PC-3 (cell line): ENCODE measurements around the gene CASK. TPM values are rescaled to one million over a fixed set of nuclear protein-coding genes. Genes with fewer than 3 reads are reported as not detected.

Source experiments
- ATAC-seq: fragments of 200-7000 bp; cut with Tn5 transposase; 2 replicates; pipeline ENCODE4 v1.9.1; 2020; ENCODE audit warnings: mild to moderate bottlenecking, moderate library complexity
- BruUV-seq: library from RNA; stranded (reverse); fragments of 400-500 nt; replicated peaks from 2 replicates; lab custom pipeline; 2021; lab: Mats Ljungman, UMichigan
- CTCF ChIA-PET: fragments of 300-600 bp; sonication (Branson Sonifier 250); formaldehyde crosslinking; loops from one replicate; lab custom pipeline; 2022; ENCODE audit warnings: antibody characterized with exemption; lab: Charles Lee
- POLR2A ChIA-PET: fragments of 300-600 bp; sonication (Branson Sonifier 250); formaldehyde crosslinking; loops from one replicate; lab custom pipeline; 2022; ENCODE audit warnings: antibody characterized with exemption; ENCODE audit not compliant: unreplicated experiment; lab: Charles Lee
- DNase-seq: peaks from one replicate; pipeline ENCODE4 v3.0.0-alpha.2; 2015
- H2AFZ ChIP-seq: fragments of 300-600 bp; sonication (generic); 2 replicates; pipeline ENCODE4 v1.6.0; 2016; ENCODE audit warnings: antibody characterized with exemption, low read length
- H3F3A ChIP-seq: fragments of 300-600 bp; sonication (generic); one replicate; pipeline ENCODE4 v1.6.0; 2017; ENCODE audit warnings: antibody characterized with exemption, low read length, control low read depth, mild to moderate bottlenecking; ENCODE audit not compliant: unreplicated experiment
- H3K27ac ChIP-seq: fragments of 300-600 bp; sonication (generic); 2 replicates; pipeline ENCODE4 v1.5.1; 2016; ENCODE audit warnings: mild to moderate bottlenecking, low read length
- H3K27me3 ChIP-seq: fragments of 300-600 bp; sonication (generic); 2 replicates; pipeline ENCODE4 v1.6.1; 2016; ENCODE audit warnings: low read length, mixed read lengths
- H3K36me3 ChIP-seq: fragments of 300-600 bp; sonication (generic); 2 replicates; pipeline ENCODE4 v1.6.1; 2016; ENCODE audit warnings: low read depth, mixed run types, low read length, mixed read lengths
- H3K4me1 ChIP-seq: fragments of 300-600 bp; sonication (generic); 2 replicates; pipeline ENCODE4 v1.5.1; 2016; ENCODE audit warnings: low read length; ENCODE audit not compliant: insufficient read depth
- H3K4me2 ChIP-seq: fragments of 300-600 bp; sonication (generic); 2 replicates; pipeline ENCODE4 v1.6.0; 2016; ENCODE audit warnings: low read length
- H3K4me3 ChIP-seq: fragments of 300-600 bp; sonication (generic); 2 replicates; pipeline ENCODE4 v1.5.1; 2016; ENCODE audit warnings: mild to moderate bottlenecking, low read length, mixed read lengths
- H3K79me2 ChIP-seq: fragments of 300-600 bp; sonication (generic); 2 replicates; pipeline ENCODE4 v1.6.1; 2017; ENCODE audit warnings: low read length, mixed read lengths
- H3K9ac ChIP-seq: fragments of 300-600 bp; sonication (generic); 2 replicates; pipeline ENCODE4 v1.6.0; 2016; ENCODE audit warnings: mild to moderate bottlenecking, low read length
- H3K9me2 ChIP-seq: fragments of 300-600 bp; sonication (generic); replicated peaks from 2 replicates; pipeline ENCODE4 v1.6.1; 2016; ENCODE audit warnings: mixed run types, low read length, mixed read lengths
- H3K9me3 ChIP-seq: fragments of 300-600 bp; sonication (generic); 2 replicates; pipeline ENCODE4 v1.6.1; 2016; ENCODE audit warnings: low read length, mixed read lengths
- H4K20me1 ChIP-seq: fragments of 300-600 bp; sonication (generic); 2 replicates; pipeline ENCODE4 v1.6.1; 2016; ENCODE audit warnings: low read length, mixed read lengths
- EZH2 ChIP-seq: fragments of 300-600 bp; sonication (generic); IDR thresholded peaks from one replicate; pipeline ENCODE4 v1.6.1; 2017; ENCODE audit warnings: antibody characterized with exemption, mild to moderate bottlenecking, low read length; ENCODE audit not compliant: unreplicated experiment
- EZH2phosphoT487 ChIP-seq: fragments of 300-600 bp; sonication (generic); IDR thresholded peaks from 2 replicates; pipeline ENCODE4 v1.6.1; 2018; ENCODE audit warnings: mild to moderate bottlenecking, antibody characterized with exemption, low read length, borderline replicate concordance
- intact Hi-C: fragments of 100-400 bp; cut with micrococcal nuclease; formaldehyde crosslinking; loops from 2 replicates; pipeline ENCODE4 v1.9.0; 2023
- total RNA-seq: library from RNA; depleted of rRNA; stranded (reverse); fragments of >200 nt; gene quantifications from 2 replicates; pipeline ENCODE4 v1.2.3, GENCODE V29; 2014
- TF ChIP-seq, protein P1 (sequence below): fragments of 300-600 bp; sonication (generic); conservative IDR thresholded peaks from 2 replicates; pipeline ENCODE4 v1.5.1; 2017; ENCODE audit warnings: antibody characterized with exemption, low read depth, mild to moderate bottlenecking, low read length

The CASK gene
- total RNA-seq, 1 experiment from 2014 or later, result 21.4 TPM

DNA sequence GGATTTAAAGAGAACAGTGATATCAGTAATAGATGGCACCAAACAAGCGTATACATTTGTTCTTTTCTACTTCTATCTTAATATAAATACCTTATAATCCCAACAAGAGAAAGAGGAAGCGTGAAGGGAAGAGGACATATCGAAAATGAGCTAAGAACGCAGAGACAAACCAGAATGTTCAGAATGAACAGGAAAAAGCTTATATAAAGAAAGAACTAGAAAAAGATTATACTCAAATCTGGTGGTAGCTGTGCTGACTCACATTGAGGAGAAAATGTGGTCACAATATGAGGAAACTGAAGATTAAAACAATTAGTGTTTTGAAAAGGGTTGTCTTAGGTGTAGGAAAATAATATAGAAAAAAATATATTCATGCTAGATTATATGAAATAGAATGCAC is 236.6 kb downstream of the CASK start:
- no peak overlapping the region for H3K4me3 ChIP-seq
- no peaks in the 10 kb centered on the region for H3K9me3 ChIP-seq
- no peaks in the 10 kb centered on the region for H3K36me3 ChIP-seq
- no peak overlapping the region for H3K27ac ChIP-seq
- H3K4me1 ChIP-seq, result no peaks in the 10 kb centered on the region
- H4K20me1 ChIP-seq, result no peaks in the 10 kb centered on the region
- H2AFZ ChIP-seq, result no peak overlapping the region
- no peaks in the 10 kb centered on the region for H3F3A ChIP-seq
- ATAC-seq (no peak), DNase-seq (no peak)
- no peaks in the 10 kb centered on the region for H3K9me2 ChIP-seq
- no TSS peak for BruUV-seq
- no peaks in the 10 kb centered on the region for H3K79me2 ChIP-seq
- CTCF ChIA-PET, result no interaction called here
- TF ChIP-seq EZH2, result no peak
- TF ChIP-seq EZH2phosphoT487, result no peak
- TF ChIP-seq, protein P1, sequence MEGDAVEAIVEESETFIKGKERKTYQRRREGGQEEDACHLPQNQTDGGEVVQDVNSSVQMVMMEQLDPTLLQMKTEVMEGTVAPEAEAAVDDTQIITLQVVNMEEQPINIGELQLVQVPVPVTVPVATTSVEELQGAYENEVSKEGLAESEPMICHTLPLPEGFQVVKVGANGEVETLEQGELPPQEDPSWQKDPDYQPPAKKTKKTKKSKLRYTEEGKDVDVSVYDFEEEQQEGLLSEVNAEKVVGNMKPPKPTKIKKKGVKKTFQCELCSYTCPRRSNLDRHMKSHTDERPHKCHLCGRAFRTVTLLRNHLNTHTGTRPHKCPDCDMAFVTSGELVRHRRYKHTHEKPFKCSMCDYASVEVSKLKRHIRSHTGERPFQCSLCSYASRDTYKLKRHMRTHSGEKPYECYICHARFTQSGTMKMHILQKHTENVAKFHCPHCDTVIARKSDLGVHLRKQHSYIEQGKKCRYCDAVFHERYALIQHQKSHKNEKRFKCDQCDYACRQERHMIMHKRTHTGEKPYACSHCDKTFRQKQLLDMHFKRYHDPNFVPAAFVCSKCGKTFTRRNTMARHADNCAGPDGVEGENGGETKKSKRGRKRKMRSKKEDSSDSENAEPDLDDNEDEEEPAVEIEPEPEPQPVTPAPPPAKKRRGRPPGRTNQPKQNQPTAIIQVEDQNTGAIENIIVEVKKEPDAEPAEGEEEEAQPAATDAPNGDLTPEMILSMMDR, result no peak
- H3K27me3 ChIP-seq, result no peaks in the 10 kb centered on the region
- no peak overlapping the region for H3K4me2 ChIP-seq
- POLR2A ChIA-PET, result no interaction called here
- no peak overlapping the region for H3K9ac ChIP-seq
- intact Hi-C loops, result no loop called here

DNA sequence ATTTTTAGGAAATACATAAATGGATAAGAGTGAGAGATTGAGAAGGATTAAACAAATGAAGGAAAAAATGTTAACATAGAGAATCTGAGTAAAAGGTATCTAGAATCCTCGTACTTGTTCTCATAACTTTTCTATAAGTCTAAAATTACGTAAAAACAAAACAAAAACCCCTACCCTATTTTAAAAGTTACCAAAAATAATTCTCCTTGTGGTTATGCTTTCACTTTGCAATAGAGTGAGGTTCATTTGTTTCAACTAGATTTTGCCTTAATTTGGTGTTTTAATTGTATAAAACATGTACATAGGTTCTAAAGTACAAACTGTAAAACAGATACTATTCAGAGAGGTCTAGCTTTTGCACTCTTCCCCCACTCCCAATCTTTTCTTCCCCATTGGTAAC is 238.4 kb downstream of the CASK start:
- ATAC-seq (no peak), DNase-seq (no peak)
- Histone ChIP-seq H3K27ac (no peak overlapping the region), H3K27me3 (no peaks in the 10 kb centered on the region), H3K9me2 (no peaks in the 10 kb centered on the region), H3K4me1 (no peaks in the 10 kb centered on the region), H3K79me2 (no peaks in the 10 kb centered on the region), H2AFZ (no peak overlapping the region), H3K4me3 (no peak overlapping the region), H3K9me3 (no peaks in the 10 kb centered on the region), H3K4me2 (no peak overlapping the region), H3K9ac (no peak overlapping the region), H3F3A (no peaks in the 10 kb centered on the region), H3K36me3 (no peaks in the 10 kb centered on the region), H4K20me1 (no peaks in the 10 kb centered on the region)
- no TSS peak for BruUV-seq
- intact Hi-C loops, result no loop called here
- POLR2A ChIA-PET, result no interaction called here
- TF ChIP-seq EZH2phosphoT487, result no peak
- no peak for TF ChIP-seq EZH2
- CTCF ChIA-PET, result no interaction called here

DNA sequence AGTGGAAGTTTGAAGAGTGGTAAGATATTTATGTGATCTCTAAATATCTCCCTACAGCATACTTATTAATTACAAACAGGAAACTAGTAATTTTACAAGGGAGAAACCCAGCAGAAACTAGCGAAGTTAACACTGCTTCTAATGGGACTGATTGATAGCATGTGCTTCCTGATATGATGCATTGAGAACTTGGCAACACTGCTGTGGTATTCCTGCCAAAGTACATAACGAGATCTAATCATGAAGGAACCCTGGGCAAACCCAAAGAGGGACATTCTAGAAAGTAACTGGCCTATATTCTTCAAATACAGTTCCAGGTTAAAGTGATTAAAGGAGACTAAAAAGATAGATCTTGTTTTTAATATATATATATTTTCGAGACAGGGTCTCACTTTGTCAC is 239.2 kb downstream of the CASK start:
- H3K9ac ChIP-seq, result no peak overlapping the region
- POLR2A ChIA-PET, result no interaction called here
- no peak overlapping the region for H3K4me3 ChIP-seq
- no peak overlapping the region for H2AFZ ChIP-seq
- TF ChIP-seq EZH2phosphoT487, result no peak
- TF ChIP-seq EZH2, result no peak
- TF ChIP-seq, protein P1, result no peak
- intact Hi-C loops, result no loop called here
- CTCF ChIA-PET, result no interaction called here
- no peaks in the 10 kb centered on the region for H3K4me1 ChIP-seq
- peak; percentile 6 for DNase-seq
- H3K9me2 ChIP-seq, result no peaks in the 10 kb centered on the region
- ATAC-seq, result no peak
- H3K9me3 ChIP-seq, result no peaks in the 10 kb centered on the region
- H4K20me1 ChIP-seq, result no peaks in the 10 kb centered on the region
- no peaks in the 10 kb centered on the region for H3F3A ChIP-seq
- H3K4me2 ChIP-seq, result no peak overlapping the region
- H3K79me2 ChIP-seq, result no peaks in the 10 kb centered on the region
- BruUV-seq, result no TSS peak
- no peaks in the 10 kb centered on the region for H3K27me3 ChIP-seq
- H3K36me3 ChIP-seq, result no peaks in the 10 kb centered on the region
- no peak overlapping the region for H3K27ac ChIP-seq
